ENCODE results near the gene SNX8. TPM values are rescaled to one million over a fixed set of nuclear protein-coding genes. Genes with fewer than 3 reads are reported as not detected.

SNX8 gene
- total RNA-seq, 1 experiment from 2014 or later: 31.2 TPM

DNA sequence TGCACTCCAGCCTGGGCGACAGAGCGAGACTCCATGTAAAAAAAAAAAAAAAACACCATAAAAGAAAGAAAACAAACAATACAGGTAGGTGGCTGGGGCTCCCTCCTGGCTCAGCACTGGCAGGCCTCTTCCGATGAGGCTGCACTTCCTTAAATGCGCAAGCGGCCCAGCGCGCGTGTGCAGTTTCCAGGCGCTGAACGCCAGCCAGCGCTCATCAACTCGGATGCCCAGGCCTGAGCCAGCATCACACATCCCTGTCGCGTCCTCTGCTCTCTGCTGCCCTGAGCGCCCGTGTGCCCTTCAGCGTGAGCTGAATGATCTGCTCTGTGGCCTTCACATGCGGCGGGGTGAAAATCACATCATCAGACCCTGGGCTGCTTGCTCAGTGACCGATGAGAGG is 40.4 kb downstream of the SNX8 start:
- ChIA-PET CTCF (interaction anchor here (0.6 kb wide), 1 partner anchor 26 kb away, joined by 3 read pairs; no protein-coding TSS in a partner anchor), POLR2A (interaction anchor here (1.0 kb wide), 1 partner anchor 8 kb away, joined by 3 read pairs; no protein-coding TSS in a partner anchor)
- Mint-ChIP-seq H3K4me1 (ENCODE audit: insufficient read depth, unreplicated experiment) (no peaks in the 10 kb centered on the region), H3K36me3 (ENCODE audit: insufficient read depth, unreplicated experiment) (peaks cover 27% of the 10 kb centered on the region), H3K4me3 (ENCODE audit: unreplicated experiment) (no peak overlapping the region), H3K27ac (ENCODE audit: low read depth, unreplicated experiment) (no peak overlapping the region), H3K27me3 (ENCODE audit: insufficient read depth, unreplicated experiment) (no peaks in the 10 kb centered on the region), H3K9me3 (ENCODE audit: unreplicated experiment) (no peaks in the 10 kb centered on the region)
- no TSS peak for BruUV-seq (replicated peaks)
- no peak for DNase-seq (ENCODE audit: unreplicated experiment)
- intact Hi-C loops (cut with micrococcal nuclease): no loop called here
- TF ChIP-seq, protein P1, sequence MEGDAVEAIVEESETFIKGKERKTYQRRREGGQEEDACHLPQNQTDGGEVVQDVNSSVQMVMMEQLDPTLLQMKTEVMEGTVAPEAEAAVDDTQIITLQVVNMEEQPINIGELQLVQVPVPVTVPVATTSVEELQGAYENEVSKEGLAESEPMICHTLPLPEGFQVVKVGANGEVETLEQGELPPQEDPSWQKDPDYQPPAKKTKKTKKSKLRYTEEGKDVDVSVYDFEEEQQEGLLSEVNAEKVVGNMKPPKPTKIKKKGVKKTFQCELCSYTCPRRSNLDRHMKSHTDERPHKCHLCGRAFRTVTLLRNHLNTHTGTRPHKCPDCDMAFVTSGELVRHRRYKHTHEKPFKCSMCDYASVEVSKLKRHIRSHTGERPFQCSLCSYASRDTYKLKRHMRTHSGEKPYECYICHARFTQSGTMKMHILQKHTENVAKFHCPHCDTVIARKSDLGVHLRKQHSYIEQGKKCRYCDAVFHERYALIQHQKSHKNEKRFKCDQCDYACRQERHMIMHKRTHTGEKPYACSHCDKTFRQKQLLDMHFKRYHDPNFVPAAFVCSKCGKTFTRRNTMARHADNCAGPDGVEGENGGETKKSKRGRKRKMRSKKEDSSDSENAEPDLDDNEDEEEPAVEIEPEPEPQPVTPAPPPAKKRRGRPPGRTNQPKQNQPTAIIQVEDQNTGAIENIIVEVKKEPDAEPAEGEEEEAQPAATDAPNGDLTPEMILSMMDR (IDR thresholded peaks at IDR 0.05; ENCODE audit: unreplicated experiment): no peak

DNA sequence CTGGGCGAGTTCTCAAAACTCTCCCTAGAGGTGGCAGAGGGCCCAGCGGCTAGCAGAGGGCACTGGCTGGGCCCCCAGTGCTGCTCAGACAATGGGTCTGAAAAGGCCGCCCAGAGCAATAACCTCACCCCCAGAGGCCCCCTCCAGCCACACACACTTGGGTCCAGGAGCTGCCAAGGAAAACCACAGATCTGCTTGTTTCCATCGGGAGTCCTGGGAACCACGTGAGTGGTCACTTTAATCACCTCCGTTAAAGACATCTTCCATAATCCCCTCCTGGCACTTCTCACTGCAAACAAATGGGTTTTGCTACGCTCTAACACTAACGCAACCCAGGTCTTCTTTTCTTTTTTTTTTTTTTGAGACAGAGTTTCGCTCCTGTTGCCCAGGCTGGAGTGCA is 42.2 kb downstream of the SNX8 start:
- no peak overlapping the region for H3K4me3 Mint-ChIP-seq (ENCODE audit: unreplicated experiment)
- TF ChIP-seq, protein P1 (IDR thresholded peaks at IDR 0.05; ENCODE audit: unreplicated experiment): no peak
- intact Hi-C loops (cut with micrococcal nuclease): no loop called here
- CTCF ChIA-PET: no interaction called here
- H3K27ac Mint-ChIP-seq (ENCODE audit: low read depth, unreplicated experiment): no peak overlapping the region
- no peaks in the 10 kb centered on the region for H3K27me3 Mint-ChIP-seq (ENCODE audit: insufficient read depth, unreplicated experiment)
- H3K4me1 Mint-ChIP-seq (ENCODE audit: insufficient read depth, unreplicated experiment): no peaks in the 10 kb centered on the region
- no TSS peak for BruUV-seq (replicated peaks)
- H3K36me3 Mint-ChIP-seq (ENCODE audit: insufficient read depth, unreplicated experiment): peaks cover 17% of the 10 kb centered on the region
- POLR2A ChIA-PET: no interaction called here
- DNase-seq (ENCODE audit: unreplicated experiment): no peak
- H3K9me3 Mint-ChIP-seq (ENCODE audit: unreplicated experiment): no peaks in the 10 kb centered on the region

DNA sequence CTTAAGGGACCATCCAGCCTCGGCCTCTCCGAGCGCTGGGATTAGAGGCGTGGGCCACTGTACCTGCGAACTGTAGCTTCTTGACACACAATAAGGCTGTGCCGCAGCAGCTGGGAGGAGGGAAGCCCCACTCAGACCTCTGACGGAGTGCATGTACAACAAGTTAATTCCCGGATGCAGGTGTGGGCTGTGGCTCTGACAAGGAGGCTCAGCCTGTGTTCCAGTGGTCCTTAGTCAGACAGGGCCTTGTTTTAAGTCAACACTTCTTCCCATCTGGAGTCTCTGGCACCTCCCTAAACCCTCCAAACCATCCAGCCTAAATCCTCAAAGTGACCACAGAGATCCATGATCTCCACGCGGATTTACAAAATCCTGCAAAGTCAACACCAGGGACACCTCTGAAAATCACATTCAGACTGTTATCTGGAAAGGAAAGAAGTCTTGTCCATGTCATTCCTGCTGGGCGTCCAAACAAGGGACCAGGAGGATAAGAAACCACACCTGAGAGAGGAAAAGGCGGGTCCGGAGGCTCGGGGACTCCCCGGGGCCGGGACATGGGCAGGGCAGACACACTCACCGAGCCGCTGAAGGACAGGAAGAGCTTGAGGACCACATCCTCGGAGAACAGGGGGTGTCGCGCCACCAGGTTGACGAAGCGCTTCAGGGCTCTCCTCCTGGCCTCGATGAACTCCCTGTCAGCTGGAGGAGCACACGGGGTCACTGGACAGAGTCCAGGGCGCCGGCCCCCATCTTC is 42.8 kb downstream of the SNX8 start:
- Mint-ChIP-seq H3K27ac (ENCODE audit: low read depth, unreplicated experiment) (no peak overlapping the region), H3K36me3 (ENCODE audit: insufficient read depth, unreplicated experiment) (peaks cover 23% of the 10 kb centered on the region), H3K27me3 (ENCODE audit: insufficient read depth, unreplicated experiment) (no peaks in the 10 kb centered on the region), H3K9me3 (ENCODE audit: unreplicated experiment) (no peaks in the 10 kb centered on the region), H3K4me1 (ENCODE audit: insufficient read depth, unreplicated experiment) (no peaks in the 10 kb centered on the region), H3K4me3 (ENCODE audit: unreplicated experiment) (no peak overlapping the region)
- no peak for DNase-seq (ENCODE audit: unreplicated experiment)
- POLR2A ChIA-PET: no interaction called here
- CTCF ChIA-PET: interaction anchor here (1.0 kb wide), 1 partner anchor 9 kb away, joined by 4 read pairs; no protein-coding TSS in a partner anchor
- BruUV-seq (replicated peaks): no TSS peak
- TF ChIP-seq, protein P1 (IDR thresholded peaks at IDR 0.05; ENCODE audit: unreplicated experiment): no peak
- intact Hi-C loops (cut with micrococcal nuclease): no loop called here

DNA sequence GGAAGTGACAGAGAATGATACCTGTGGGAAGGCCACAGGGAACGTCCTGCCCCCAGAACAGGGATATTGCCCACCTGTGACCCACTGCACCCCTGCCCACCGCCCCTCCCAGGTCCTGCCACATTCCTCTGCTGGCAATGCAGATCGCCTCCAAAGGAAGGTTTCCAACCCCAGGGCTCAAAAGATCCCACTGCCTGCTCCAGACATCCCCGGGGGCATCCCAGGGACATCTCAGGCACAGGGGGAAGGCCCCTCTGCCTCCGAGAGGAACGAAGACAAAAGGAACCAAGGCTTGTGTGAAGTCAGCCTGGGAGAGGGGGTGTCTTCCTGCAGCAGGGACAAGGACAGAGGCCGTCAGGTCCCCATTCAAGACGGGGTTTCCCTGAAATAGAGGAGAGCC is 43.7 kb downstream of the SNX8 start:
- ChIA-PET POLR2A (interaction anchor here (1.6 kb wide), 1 partner anchor 84 kb away, joined by 4 read pairs; the partner anchor contains the start of gene EIF3B), CTCF (interaction anchor here (1.0 kb wide), 1 partner anchor 10 kb away, joined by 4 read pairs; no protein-coding TSS in a partner anchor)
- Mint-ChIP-seq H3K36me3 (ENCODE audit: insufficient read depth, unreplicated experiment) (peaks cover 25% of the 10 kb centered on the region), H3K4me3 (ENCODE audit: unreplicated experiment) (no peak overlapping the region), H3K27me3 (ENCODE audit: insufficient read depth, unreplicated experiment) (no peaks in the 10 kb centered on the region), H3K27ac (ENCODE audit: low read depth, unreplicated experiment) (no peak overlapping the region), H3K4me1 (ENCODE audit: insufficient read depth, unreplicated experiment) (no peaks in the 10 kb centered on the region), H3K9me3 (ENCODE audit: unreplicated experiment) (no peaks in the 10 kb centered on the region)
- no peak for DNase-seq (ENCODE audit: unreplicated experiment)
- no TSS peak for BruUV-seq (replicated peaks)
- TF ChIP-seq, protein P1 (IDR thresholded peaks at IDR 0.05; ENCODE audit: unreplicated experiment): no peak
- intact Hi-C loops (cut with micrococcal nuclease): no loop called here

All from MCF 10A (cell line).